Measurements from ENCODE around the gene AFDN.

Gene AFDN

DNA sequence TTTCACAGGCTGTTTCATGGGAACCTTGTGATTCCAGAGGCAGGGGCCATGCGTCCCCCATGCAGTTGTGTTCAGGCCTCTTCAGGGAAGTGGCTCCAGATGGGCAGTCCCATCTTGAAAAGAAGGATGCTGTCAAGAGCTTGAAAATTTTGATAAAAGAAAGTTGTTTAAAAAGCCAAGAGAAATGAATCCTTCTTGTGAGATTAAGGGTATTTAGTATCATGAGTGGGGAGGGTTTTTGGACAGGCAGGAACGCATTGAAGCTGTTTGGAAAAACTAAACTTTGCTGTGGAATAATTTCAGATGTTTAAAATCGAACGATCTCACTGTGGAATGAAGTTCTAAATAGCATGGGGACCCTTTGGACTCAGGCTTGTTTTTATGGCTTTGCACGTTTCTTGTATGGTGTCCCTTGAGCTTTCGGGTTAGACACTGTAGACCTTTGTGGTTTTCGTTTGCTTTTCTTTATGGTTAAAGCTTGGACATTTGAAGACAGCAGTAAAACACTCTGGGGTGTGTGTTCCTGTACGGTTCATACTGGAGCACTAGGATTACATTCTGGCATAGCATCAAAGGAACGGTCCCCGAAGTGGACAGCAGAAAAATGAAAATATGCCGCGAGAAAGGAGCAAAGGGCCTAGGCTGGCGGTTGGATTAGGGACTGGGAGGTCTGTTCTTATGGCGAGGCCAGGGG is 188.9 kb downstream of the AFDN start:
- DNase-seq: no peak

DNA sequence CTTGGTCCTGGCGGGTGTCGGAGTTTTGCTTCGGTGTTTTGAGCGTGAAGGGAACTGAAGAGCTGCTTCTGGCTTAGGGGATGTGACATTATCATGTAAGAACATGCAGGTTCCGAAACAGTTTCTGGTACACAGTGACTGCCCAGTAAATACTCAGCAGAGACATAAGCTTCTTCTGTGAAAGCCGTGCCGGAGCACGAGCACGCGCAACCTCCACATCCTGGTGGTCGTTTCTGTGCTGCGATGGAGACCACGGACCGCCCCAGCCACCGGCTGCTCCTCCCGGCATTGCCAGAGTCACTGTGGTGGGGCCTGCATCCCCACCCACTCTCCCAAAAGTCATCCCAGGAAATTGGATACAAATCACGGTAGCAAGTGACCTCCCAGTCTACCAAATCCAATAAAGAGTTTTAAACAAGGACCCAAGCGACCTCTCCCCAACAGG is 189.5 kb downstream of the AFDN start:
- DNase-seq: no peak

DNA sequence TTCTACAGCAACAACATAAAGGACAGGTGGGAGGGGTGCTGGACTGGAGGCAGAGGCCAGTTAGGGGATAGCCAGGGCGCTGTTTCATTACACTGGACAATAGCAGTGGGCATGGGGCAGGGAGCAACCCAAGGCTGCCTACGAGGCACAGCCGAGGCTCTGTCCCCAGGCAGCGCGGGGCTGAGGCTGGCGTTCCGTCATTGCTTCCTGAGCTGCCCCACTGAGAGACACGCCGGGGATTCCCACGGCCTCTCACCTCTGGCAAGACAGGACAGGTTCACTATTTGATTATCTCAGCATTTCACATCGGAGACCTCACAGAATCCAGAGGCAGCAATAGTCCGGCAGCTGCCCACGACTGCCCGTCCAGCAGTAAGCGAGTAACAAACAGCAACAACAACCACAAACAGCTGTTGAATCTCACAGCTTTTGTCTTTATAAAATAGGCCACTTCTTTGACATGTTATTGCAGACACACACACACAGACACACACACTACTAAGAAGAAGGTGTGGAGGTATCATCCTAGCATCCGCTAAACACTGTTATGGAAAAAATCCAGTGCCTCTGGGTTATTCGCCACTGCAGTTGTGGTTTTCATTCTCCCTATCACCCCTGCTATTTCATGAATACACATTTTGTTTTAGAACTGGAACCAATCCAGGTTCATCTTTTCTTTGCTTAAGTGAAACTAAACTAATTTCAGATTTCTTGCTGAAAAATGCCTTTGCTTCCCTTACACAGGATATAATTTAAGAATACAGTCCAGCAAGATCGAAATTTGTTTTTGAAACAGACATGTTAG is 190.2 kb downstream of the AFDN start:
- DNase-seq: peak in 1 of 56 donors; percentile 34

DNA sequence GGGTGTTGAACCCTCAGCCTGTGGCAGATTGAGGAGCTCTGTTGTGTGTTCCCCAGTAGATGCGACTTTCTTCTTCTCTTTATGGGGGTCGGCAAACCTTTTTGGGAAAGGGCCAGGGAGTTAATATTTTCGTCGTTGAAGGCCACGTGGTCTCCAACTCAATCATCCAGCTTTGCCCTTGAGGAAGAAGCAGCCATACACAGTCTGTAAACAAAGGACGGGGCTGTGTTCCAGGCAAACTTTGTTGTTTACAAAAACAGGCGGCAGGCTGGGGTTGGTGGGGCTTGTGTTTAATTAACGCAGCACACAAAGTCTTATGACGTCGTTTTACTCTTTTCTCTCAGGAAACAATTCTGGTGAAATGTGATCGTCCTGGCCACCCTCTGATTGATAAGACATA is 190.9 kb downstream of the AFDN start:
- DNase-seq: peak in 1 of 56 donors; percentile 27

GRCh38 chr6:168018664-168019063 is 192.0 kb downstream of the AFDN start:
- no peak for DNase-seq

- no peak for DNase-seq
These were observed 193.5 kb downstream of the AFDN start for GRCh38 chr6:168020242-168020641.

GRCh38 chr6:168021581-168021980 is 194.9 kb downstream of the AFDN start:
- DNase-seq: no peak

Data from nucleus accumbens (tissue), 56 donors.